ENCODE results near the gene GAA.

GAA gene

DNA sequence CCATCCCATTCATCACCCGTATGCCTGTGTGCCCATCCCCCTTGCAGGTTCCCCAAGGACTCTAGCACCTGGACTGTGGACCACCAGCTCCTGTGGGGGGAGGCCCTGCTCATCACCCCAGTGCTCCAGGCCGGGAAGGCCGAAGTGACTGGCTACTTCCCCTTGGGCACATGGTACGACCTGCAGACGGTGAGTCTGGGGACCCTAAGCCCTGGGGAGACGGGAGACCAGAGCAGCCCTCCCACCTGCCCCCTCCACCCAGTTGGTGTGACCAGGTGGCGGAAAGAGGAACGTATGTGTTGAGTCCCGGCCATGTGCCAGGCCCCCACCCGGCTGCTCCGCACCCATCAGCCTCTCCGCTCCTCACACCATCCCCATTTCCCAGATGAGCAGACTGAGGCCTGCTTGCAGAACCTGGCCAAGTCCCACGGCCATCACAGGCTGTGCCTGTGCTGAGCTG lies 15.6 kb downstream of the GAA start:
- no peak for DNase-seq (ENCODE audit: low read depth in 3 of 3, low spot score in 1 of 3)

GRCh38 chr17:80117491-80118401 lies 16.4 kb downstream of the GAA start:
- no peak for DNase-seq (ENCODE audit: low read depth in 3 of 3, low spot score in 1 of 3)

- no peak for DNase-seq (ENCODE audit: low read depth in 3 of 3, low spot score in 1 of 3)
Measured at GRCh38 chr17:80118601-80119270, 17.4 kb downstream of the GAA start.

DNA sequence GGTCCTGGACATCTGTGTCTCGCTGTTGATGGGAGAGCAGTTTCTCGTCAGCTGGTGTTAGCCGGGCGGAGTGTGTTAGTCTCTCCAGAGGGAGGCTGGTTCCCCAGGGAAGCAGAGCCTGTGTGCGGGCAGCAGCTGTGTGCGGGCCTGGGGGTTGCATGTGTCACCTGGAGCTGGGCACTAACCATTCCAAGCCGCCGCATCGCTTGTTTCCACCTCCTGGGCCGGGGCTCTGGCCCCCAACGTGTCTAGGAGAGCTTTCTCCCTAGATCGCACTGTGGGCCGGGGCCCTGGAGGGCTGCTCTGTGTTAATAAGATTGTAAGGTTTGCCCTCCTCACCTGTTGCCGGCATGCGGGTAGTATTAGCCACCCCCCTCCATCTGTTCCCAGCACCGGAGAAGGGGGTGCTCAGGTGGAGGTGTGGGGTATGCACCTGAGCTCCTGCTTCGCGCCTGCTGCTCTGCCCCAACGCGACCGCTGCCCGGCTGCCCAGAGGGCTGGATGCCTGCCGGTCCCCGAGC lies 17.9 kb downstream of the GAA start:
- no peak for DNase-seq (ENCODE audit: low read depth in 3 of 3, low spot score in 1 of 3)

DNA sequence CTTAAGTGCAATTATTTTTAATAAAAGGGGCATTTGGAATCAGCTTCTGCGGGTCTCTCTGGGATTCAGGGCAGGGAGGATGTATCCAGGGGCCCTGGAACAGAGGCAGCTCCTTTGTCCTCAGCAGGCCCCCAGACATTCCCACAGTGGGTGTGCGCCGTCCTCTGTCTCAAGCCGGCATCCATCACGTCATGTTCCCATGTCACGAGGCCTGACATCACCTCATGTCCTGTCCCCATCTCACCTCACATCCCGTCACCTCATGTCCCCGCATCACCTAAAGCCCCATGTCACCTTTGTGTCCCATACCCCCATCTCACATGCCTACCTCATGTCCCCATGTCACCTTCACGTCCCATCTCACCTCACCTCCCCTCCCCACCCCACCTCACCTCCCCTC lies 18.5 kb downstream of the GAA start:
- no peak for DNase-seq (ENCODE audit: low read depth in 3 of 3, low spot score in 1 of 3)

DNA sequence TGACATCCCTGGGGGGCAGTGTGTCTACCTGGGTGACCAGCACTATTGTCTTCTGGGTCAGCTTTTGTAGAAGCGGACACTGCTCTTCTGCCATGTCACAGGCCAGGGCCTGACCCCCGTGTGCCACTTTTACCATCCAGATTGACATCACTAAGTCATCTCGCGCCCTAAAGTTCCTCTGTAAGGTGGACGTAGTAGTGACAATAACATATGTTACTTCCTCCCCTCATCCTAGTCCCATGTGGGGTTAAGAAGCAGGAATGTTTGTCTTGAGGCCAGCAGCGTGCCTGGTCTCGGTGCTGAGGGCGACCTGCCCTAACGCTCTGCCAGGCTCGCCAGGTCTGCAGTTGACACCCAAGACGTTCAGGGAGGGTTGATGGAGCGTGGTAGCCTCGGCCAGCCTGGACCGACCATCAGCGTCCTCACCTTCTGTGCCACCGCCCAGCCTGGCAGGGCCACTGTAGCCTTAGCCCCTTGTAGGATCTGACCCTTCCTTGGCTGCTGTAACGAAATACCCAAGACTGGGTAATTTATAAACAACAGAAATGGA lies 20.7 kb downstream of the GAA start:
- DNase-seq (ENCODE audit: low read depth in 3 of 3, low spot score in 1 of 3), result no peak

DNA sequence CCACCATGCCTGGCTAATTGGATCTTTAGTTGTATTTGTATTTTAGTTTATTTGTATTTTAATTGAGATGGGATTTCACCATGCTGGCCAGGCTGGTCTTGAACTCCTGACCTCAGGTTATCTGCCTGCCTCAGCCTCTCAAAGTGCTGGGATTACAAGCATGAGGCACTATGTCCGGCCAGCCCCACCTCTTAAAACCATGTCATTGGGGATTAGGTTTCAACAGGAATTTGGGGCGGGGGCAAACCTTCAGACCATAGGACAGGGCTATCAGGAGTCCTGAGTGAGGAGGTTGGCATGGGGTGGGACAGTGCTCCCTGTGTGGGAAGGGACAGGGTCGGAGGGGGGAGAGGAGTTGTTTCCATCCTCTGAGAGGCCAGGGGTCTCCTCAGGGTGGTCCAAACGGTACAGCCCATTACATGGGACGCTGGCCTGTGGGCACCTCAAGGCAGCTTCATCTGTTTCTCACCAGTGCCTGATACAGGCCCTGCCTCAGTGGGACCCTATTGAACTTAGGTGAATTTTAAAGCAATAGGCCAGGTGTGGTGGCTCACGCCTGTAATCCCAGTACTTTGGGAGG lies 21.6 kb downstream of the GAA start:
- DNase-seq (ENCODE audit: low read depth in 3 of 3, low spot score in 1 of 3), result no peak

DNA sequence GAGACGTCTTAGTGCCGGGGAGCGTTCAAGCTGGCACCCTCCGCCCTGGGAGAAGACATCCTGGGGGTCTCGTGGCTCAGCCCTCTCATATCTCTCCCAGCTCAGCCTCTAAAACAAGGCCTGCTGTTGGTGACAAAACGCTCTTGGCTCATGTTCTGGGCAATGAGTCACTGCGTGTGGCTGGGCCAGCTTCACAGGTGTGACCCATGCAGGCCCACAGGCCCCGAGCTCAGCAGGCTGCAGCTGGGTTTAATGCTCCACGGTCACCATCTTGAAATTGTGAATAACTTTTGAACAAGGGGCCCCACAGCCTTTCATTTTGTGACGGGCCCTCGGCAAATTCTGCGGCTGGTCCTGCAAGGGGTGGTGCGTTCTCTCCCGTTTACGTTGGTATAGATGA lies 22.4 kb downstream of the GAA start:
- no peak for DNase-seq (ENCODE audit: low read depth in 3 of 3, low spot score in 1 of 3)

DNA sequence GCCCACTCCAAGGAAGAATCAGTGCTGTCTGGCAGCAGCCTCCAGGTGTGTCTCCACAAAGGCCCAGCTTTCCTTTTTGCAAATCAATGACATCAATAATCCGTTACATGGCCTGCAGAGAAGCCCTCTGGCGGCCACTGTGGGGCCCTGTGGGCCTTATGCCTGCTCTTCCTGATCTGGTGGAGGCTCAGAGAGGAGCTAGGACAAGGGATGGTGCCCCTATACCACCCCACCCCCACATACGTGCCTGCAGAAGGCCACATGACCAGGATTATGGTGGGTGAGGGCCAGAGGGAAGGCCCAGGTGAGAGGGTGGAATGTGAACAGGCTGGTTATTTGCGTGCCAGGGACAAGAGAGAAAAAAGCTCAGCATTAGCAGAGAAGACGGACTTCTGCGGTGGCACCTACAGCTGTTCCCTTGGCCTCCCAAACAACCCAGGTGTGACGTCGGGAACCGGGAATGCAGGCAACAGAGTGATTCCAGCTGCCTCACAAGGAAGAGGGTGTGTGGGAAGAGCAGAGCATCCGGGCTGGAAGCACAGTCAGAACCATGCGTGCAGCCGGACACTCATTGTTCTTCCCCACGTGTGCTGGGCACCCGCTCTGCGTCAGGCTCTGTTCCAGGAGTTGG lies 23.1 kb downstream of the GAA start:
- no peak for DNase-seq (ENCODE audit: low read depth in 3 of 3, low spot score in 1 of 3)

DNA sequence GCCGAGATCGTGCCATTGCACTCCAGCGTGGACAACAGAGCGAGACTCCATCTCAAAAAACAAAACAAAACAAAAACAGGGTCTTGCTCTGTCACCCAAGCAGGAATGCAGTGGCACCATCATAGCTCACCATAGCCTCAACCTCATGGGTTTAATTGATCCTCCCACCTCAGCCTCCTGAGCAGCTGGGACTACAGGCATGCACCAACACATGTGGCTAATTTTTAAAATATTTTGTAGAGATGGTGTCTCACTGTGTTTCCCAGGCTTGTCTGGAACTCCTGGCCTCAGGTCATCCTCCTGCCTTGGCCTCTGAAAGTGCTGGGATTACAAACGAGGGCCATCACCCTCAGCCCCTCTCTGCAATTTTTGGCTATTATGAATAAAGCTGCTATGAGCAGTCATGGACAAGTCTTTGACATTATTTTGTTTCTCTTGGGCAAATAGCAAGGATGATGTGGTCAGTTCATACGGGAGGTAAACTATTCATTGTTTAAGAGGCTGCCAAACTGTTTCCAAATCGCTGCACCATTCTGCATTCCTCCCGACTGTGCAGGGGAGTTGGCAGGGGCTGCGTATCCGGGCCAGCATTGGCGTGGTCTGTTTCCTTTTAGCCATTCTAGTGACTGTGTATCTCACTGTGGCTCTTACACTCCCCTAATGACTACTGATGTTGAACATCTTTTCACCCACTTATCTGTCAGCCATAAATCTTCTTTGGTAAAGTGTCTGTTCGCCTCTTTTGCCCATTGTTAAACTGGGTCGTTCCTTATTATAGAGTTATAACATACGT lies 24.5 kb downstream of the GAA start:
- DNase-seq (ENCODE audit: low read depth in 3 of 3, low spot score in 1 of 3), result no peak

DNA sequence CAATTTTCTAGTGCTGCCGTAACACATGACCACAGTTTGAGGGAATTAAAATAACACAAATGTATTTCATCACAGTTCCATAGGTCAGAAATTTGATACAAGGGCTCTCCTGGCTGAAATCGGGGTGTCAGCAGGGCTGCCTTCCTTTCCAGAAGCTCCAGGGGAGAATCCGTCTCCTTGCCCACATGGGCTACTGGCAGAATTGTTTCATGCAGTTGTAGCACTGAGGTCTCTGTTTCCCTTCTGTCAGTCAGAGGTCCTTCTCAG lies 25.0 kb downstream of the GAA start:
- DNase-seq (ENCODE audit: low read depth in 3 of 3, low spot score in 1 of 3), result no peak

GRCh38 chr17:80129006-80129565 lies 27.7 kb downstream of the GAA start:
- no peak for DNase-seq (ENCODE audit: low read depth in 3 of 3, low spot score in 1 of 3)

GRCh38 chr17:80130992-80131391 lies 29.6 kb downstream of the GAA start:
- DNase-seq (ENCODE audit: low read depth in 3 of 3, low spot score in 1 of 3), result no peak

DNA sequence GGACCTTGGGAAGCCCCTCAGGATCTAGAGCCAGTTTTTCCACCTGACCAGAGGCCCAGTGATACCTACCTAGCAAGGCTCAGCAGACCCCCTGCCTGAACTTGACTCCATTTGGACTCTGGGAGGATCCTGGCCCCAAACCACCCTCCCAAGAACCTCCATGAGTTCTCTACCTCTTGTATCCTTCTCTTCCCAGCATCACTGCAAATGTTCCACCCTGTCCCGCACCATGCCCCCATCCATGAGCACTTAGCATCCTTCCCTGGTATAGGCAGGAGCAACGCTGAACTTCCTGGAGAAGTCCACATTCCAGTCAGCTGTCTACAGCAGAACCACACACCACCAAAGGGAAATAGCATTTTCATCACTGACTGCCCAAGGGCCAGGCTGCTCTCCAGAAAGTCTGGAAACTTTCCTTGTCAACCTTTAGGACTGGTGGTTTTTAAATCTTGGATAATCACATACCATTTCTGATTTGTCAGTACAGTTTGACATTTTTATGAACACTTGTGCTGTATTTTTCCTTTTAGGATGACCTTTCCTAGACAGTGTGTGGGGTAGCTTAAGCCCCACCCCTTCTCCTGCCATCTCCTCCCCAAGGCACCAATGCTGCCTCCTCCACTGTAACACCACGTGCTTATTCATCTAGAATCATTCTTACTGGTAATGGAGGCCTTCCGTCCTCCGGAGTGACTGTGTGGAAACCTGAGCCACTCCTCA lies 31.7 kb downstream of the GAA start:
- DNase-seq (ENCODE audit: low read depth in 3 of 3, low spot score in 1 of 3), result no peak

GRCh38 chr17:80133626-80133970 lies 32.2 kb downstream of the GAA start:
- DNase-seq (ENCODE audit: low read depth in 3 of 3, low spot score in 1 of 3), result no peak

DNA sequence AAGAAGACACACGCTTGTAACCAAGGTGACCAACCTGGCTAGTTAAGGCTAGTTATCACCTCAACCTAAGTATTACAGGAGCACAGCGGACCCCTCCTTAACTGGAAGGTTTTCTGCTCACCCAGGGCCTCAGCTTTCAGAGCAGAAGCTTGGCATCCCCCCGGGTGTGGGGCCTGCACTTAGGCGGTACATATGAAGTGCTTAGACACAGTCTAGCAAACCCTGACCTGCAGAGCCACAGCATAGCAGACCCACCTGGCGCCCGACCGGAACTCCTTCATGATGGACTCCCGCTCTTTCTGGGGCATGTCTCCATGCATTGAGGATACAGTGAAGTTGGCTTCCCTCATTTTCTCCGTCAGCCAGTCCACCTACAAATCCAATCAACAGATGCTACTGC lies 35.8 kb downstream of the GAA start:
- DNase-seq (ENCODE audit: low read depth in 3 of 3, low spot score in 1 of 3), result no peak

DNA sequence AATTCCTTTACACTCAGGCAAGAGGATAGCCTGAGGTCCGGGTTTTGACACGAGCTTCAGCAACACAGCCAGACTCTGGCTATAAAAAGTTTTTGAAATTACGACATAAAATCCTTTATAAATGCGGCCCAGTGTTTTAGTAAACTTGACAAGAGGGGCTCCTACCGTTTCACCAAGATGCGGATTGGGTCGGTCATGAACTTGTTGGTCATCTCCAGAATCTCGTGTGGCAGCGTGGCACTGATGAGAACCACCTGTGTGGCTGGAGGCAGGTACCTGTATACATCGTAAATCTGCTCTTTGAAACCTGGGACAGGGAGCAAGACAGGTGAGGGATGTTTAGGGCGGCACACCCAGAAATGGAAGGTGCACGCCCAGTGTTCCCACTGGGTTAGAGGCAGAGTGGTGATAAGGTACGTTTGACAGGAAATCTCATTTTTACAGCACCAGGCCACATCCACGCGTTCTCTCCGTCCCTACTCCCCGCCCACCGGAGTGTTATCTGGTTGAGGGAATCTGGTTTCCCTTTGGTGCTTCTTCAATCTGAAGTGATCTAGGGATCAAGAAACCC lies 37.6 kb downstream of the GAA start:
- no peak for DNase-seq (ENCODE audit: low read depth in 3 of 3, low spot score in 1 of 3)

GRCh38 chr17:80141463-80142165 lies 40.2 kb downstream of the GAA start:
- DNase-seq (ENCODE audit: low read depth in 3 of 3, low spot score in 1 of 3), result no peak

GRCh38 chr17:80142929-80143328 lies 41.5 kb downstream of the GAA start:
- no peak for DNase-seq (ENCODE audit: low read depth in 3 of 3, low spot score in 1 of 3)
